ENCODE results near the gene NEK3. TPM values are rescaled to one million over a fixed set of nuclear protein-coding genes. Genes with fewer than 3 reads are reported as not detected.

The NEK3 gene
- total and polyA plus RNA-seq, 2 of the 4 experiments (the other 2 are of a cell fraction): 3.6 to 9.2 TPM

DNA sequence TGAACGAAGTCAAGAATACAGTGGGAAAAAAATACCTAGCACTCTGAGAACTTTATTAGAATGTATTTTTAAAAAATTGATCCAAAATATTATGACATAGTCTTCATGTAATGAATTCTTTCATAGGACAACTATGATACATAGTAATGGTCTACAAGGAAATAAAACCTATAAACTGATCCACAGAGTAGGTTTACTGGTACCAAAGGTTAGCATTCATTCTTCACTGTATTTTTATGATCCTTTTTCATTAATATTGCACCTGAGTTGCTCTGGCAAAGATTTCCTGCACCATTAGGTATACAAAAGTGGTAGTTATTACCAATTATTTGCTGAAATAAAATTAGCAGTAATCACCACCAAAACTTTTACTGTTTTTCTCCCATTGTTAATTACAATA, 4.2 kb downstream of the NEK3 start:
- H3K79me1 ChIP-seq (ENCODE audit: low read depth in 1 of 2, low read length in 2 of 2): peaks cover 17 to 20% of the 10 kb centered on the region in 2 experiments
- H3K27me3 ChIP-seq (ENCODE audit: control insufficient read depth, insufficient read depth, low read length): no peaks in the 10 kb centered on the region
- H2BK20ac ChIP-seq (ENCODE audit: low read depth, low read length): no peak overlapping the region
- CTCF ChIA-PET: no interaction called here
- no peak overlapping the region for H3K9ac ChIP-seq (ENCODE audit: low read depth, low read length)
- intact Hi-C loops (cut with micrococcal nuclease) (no loop called here), dilution Hi-C loops (cut with HindIII; ENCODE audit: low sequenced_read_pairs, unreplicated experiment) (no loop called here), in situ Hi-C loops (cut with MboI; ENCODE audit: low sequenced_read_pairs) (no loop called here)
- no peak overlapping the region for H2AK9ac ChIP-seq (replicated peaks; ENCODE audit: low read depth, low read length, poor library complexity)
- no peaks in the 10 kb centered on the region for H4K20me1 ChIP-seq (ENCODE audit: insufficient read depth, low read length)
- H2BK120ac ChIP-seq (ENCODE audit: low read depth, low read length): no peak overlapping the region
- TF ChIP-seq MAFK (IDR thresholded peaks at IDR 0.05; ENCODE audit: low read depth, low read length) (no peak), CHD1 (IDR thresholded peaks at IDR 0.05; ENCODE audit: low read depth, low read length) (no peak), CEBPB (IDR thresholded peaks at IDR 0.05; ENCODE audit: low read depth, low read length) (no peak), RFX5 (IDR thresholded peaks at IDR 0.05; ENCODE audit: low read depth, low read length) (no peak), RAD21 (IDR thresholded peaks at IDR 0.05; ENCODE audit: low read length) (no peak), CTCF (conservative IDR thresholded peaks at IDR 0.05; ENCODE audit: low read depth, low read length) (no peak), POLR2A (IDR thresholded peaks at IDR 0.05; ENCODE audit: low read depth, low read length) (no peak), MAZ (IDR thresholded peaks at IDR 0.05; ENCODE audit: borderline replicate concordance, low read depth, low read length) (no peak), MXI1 (IDR thresholded peaks at IDR 0.05; ENCODE audit: borderline replicate concordance, low read depth, low read length) (no peak), NFE2L2 (IDR thresholded peaks at IDR 0.05; ENCODE audit: low read depth, low read length) (no peak), BHLHE40 (IDR thresholded peaks at IDR 0.05; ENCODE audit: low read depth, low read length) (no peak), USF2 (IDR thresholded peaks at IDR 0.05; ENCODE audit: low read depth, low read length) (no peak), RCOR1 (IDR thresholded peaks at IDR 0.05; ENCODE audit: insufficient replicate concordance, low read length) (no peak), FOS (IDR thresholded peaks at IDR 0.05; ENCODE audit: low read depth, low read length) (no peak), ELK1 (IDR thresholded peaks at IDR 0.05; ENCODE audit: borderline replicate concordance, low read depth, low read length) (no peak), SMC3 (IDR thresholded peaks at IDR 0.05; ENCODE audit: low read depth, low read length) (no peak)
- no peak overlapping the region for H4K5ac ChIP-seq (ENCODE audit: low read depth, low read length)
- H3K56ac ChIP-seq (ENCODE audit: extremely low read depth, insufficient read depth, low read length): no peak overlapping the region
- no peak overlapping the region for H3K27ac ChIP-seq (ENCODE audit: insufficient read depth, low read length)
- no peak overlapping the region for H3K14ac ChIP-seq (replicated peaks; ENCODE audit: low read depth, low read length)
- WGBS, 2 experiments (ENCODE audit: extremely low coverage in 2 of 2, insufficient read length in 1 of 2): no CpG with 5 or more reads among the region's 1 CpG
- H2AFZ ChIP-seq (replicated peaks; ENCODE audit: low read length, poor library complexity): no peak overlapping the region
- H3K9me1 ChIP-seq (ENCODE audit: insufficient read depth, low read length): 0 out of 2 replicates have a peak, but pooled peaks cover 6% of the 10 kb centered on the region
- no peak overlapping the region for H3K4ac ChIP-seq (ENCODE audit: low read depth, low read length)
- BruUV-seq (replicated peaks): no TSS peak
- H3K4me3 ChIP-seq (ENCODE audit: insufficient read depth, low read depth, low read length): no peak overlapping the region
- no peak overlapping the region for H3K4me2 ChIP-seq (ENCODE audit: low read depth, low read length)
- H3K4me1 ChIP-seq (ENCODE audit: control insufficient read depth, insufficient read depth, low read length): peaks cover 3% of the 10 kb centered on the region
- no peak overlapping the region for H4K8ac ChIP-seq (ENCODE audit: low read depth in 2 of 2, low read length in 2 of 2)
- no peak for DNase-seq
- H3K36me3 ChIP-seq (ENCODE audit: control insufficient read depth, insufficient read depth, low read length): peaks cover 6% of the 10 kb centered on the region
- H2BK15ac ChIP-seq (ENCODE audit: low read depth, low read length): no peak overlapping the region
- H3K18ac ChIP-seq (ENCODE audit: low read depth, low read length): no peak overlapping the region
- no peak overlapping the region for H2AK5ac ChIP-seq (ENCODE audit: low read depth, low read length)
- no peak overlapping the region for H4K91ac ChIP-seq (ENCODE audit: insufficient read depth, low read depth, low read length)
- H3K9me3 ChIP-seq (ENCODE audit: control insufficient read depth, insufficient read depth, low read length): no peaks in the 10 kb centered on the region
- no peak for ATAC-seq (ENCODE audit: low read depth)
- no peak overlapping the region for H3K23ac ChIP-seq (ENCODE audit: low read depth, low read length)
- POLR2A ChIA-PET (ENCODE audit: unreplicated experiment): no interaction called here
- H2BK5ac ChIP-seq (ENCODE audit: low read depth, low read length, poor library complexity, severe bottlenecking): no peak overlapping the region
